ENCODE data around the gene ACAP1. TPM values are rescaled to one million over a fixed set of nuclear protein-coding genes. Genes with fewer than 3 reads are reported as not detected.

The ACAP1 gene
- total RNA-seq, 4 donors from 2014 or later, result 0.70 to 12.4 (median 4.5) TPM

- Histone ChIP-seq H3K4me1 (peaks cover 15% of the 10 kb centered on the region), H3K27ac (no peak overlapping the region), H3K27me3 (no peaks in the 10 kb centered on the region), H3K36me3 (peaks cover 57% of the 10 kb centered on the region), H3K9me3 (no peaks in the 10 kb centered on the region), H3K4me3 (no peak overlapping the region)
- 82% methylated on average over 27 of the region's 39 CpGs for whole genome bisulfite sequencing
- peak in 1 of 2 donors; percentile 68 for DNase-seq (ENCODE audit: low spot score in 2 of 2)
- TF ChIP-seq CTCF (IDR thresholded peaks at IDR 0.05) (peak; percentile 66 to 92), POLR2AphosphoS5 (IDR thresholded peaks at IDR 0.05) (no peak)
These were observed 12.4 kb upstream of the ACAP1 start for GRCh38 chr17:7323731-7324437.

- Histone ChIP-seq H3K4me1 (peaks cover 15% of the 10 kb centered on the region), H3K9me3 (no peaks in the 10 kb centered on the region), H3K27me3 (no peaks in the 10 kb centered on the region), H3K27ac (no peak overlapping the region), H3K36me3 (peaks cover 54% of the 10 kb centered on the region), H3K4me3 (no peak overlapping the region)
- no peak for DNase-seq (ENCODE audit: low spot score in 2 of 2)
- no peak for TF ChIP-seq POLR2AphosphoS5 (IDR thresholded peaks at IDR 0.05)
- TF ChIP-seq POLR2A (IDR thresholded peaks at IDR 0.05), result no peak
- no peak for TF ChIP-seq EP300 (IDR thresholded peaks at IDR 0.05)
- no peak for TF ChIP-seq CTCF (IDR thresholded peaks at IDR 0.05)
- WGBS, result 80% methylated on average over 3 of the region's 3 CpGs
These were observed 11.9 kb upstream of the ACAP1 start for GRCh38 chr17:7324438-7324779.

- Histone ChIP-seq H3K4me3 (no peak overlapping the region), H3K36me3 (peaks cover 54% of the 10 kb centered on the region), H3K27me3 (no peaks in the 10 kb centered on the region), H3K4me1 (peaks cover 18% of the 10 kb centered on the region), H3K9me3 (no peaks in the 10 kb centered on the region), H3K27ac (no peak overlapping the region)
- WGBS, result 94% methylated on average over 19 of the region's 19 CpGs
- TF ChIP-seq POLR2A (IDR thresholded peaks at IDR 0.05), result no peak
- no peak for TF ChIP-seq CTCF (IDR thresholded peaks at IDR 0.05)
- no peak for TF ChIP-seq EP300 (IDR thresholded peaks at IDR 0.05)
- TF ChIP-seq POLR2AphosphoS5 (IDR thresholded peaks at IDR 0.05), result no peak
- no peak for DNase-seq (ENCODE audit: low spot score in 2 of 2)
These were observed 11.2 kb upstream of the ACAP1 start for GRCh38 chr17:7325031-7325528.

DNA sequence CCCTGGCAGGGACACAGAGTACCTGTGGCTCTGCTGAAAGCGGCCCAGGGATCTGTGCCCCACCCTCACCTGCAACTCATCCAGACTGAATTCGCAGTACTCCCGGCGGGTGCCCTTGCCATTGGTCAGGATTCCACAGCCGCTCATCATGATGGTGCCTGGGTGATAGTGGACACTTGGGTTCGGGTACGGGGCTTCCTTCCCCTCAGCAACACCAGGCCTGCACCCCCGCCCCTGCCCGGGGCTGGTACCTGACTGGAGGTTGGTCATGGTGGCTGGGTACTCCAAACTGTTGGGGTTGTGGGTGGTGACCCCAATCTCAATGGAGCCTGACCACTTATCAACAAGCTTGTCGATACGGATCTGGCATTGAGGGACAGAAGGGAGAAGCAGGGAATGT, 10.1 kb upstream of the ACAP1 start:
- H3K4me1 ChIP-seq, result peaks cover 26% of the 10 kb centered on the region
- no peak overlapping the region for H3K27ac ChIP-seq
- no peaks in the 10 kb centered on the region for H3K27me3 ChIP-seq
- TF ChIP-seq POLR2AphosphoS5 (IDR thresholded peaks at IDR 0.05) (no peak), EP300 (IDR thresholded peaks at IDR 0.05) (no peak), POLR2A (IDR thresholded peaks at IDR 0.05) (no peak), CTCF (IDR thresholded peaks at IDR 0.05) (no peak)
- 93% methylated on average over 4 of the region's 11 CpGs for WGBS
- H3K9me3 ChIP-seq, result no peaks in the 10 kb centered on the region
- H3K36me3 ChIP-seq, result peaks cover 46% of the 10 kb centered on the region
- DNase-seq (ENCODE audit: low spot score in 2 of 2), result no peak
- no peak overlapping the region for H3K4me3 ChIP-seq

GRCh38 chr17:7327056-7327455, 9.3 kb upstream of the ACAP1 start:
- H3K4me1 ChIP-seq, result peaks cover 26% of the 10 kb centered on the region
- no peak overlapping the region for H3K4me3 ChIP-seq
- TF ChIP-seq POLR2A (IDR thresholded peaks at IDR 0.05) (no peak), CTCF (IDR thresholded peaks at IDR 0.05) (no peak), POLR2AphosphoS5 (IDR thresholded peaks at IDR 0.05) (no peak), EP300 (IDR thresholded peaks at IDR 0.05) (no peak)
- H3K36me3 ChIP-seq, result peaks cover 37% of the 10 kb centered on the region
- WGBS, result 89% methylated on average over 7 of the region's 7 CpGs
- H3K27ac ChIP-seq, result no peak overlapping the region
- no peaks in the 10 kb centered on the region for H3K27me3 ChIP-seq
- DNase-seq (ENCODE audit: low spot score in 2 of 2), result no peak
- H3K9me3 ChIP-seq, result no peaks in the 10 kb centered on the region
